ENCODE data around the gene WSB1. TPM values are rescaled to one million over a fixed set of nuclear protein-coding genes. Genes with fewer than 3 reads are reported as not detected.

Gene WSB1
- total and polyA plus RNA-seq, 9 of the 15 experiments (the other 6 are each of a cell fraction or from before 2014, with no cell fraction given): 22.8 to 229 (median 81.1) TPM

- TF ChIP-seq CXXC5 (CRISPR knock-in tag; IDR thresholded peaks at IDR 0.05) (peak; percentile 14; the same call in 1 of the 2 replicates), PBX2 (CRISPR knock-in tag; IDR thresholded peaks at IDR 0.05; ENCODE audit: low read depth) (no peak), PBX2 (tag; conservative IDR thresholded peaks at IDR 0.05; ENCODE audit: low read depth) (0 out of 2 replicates have a peak, but pooled peaks have one; percentile 30), ZNF583 (CRISPR knock-in tag; IDR thresholded peaks at IDR 0.05) (peak; percentile 69; the same call in 1 of the 2 replicates), ZNF232 (CRISPR knock-in tag; IDR thresholded peaks at IDR 0.05) (no peak), RBBP5 (IDR thresholded peaks at IDR 0.05; ENCODE audit: borderline replicate concordance, insufficient read depth, low read length, poor library complexity, severe bottlenecking) (no peak), TEAD4 (IDR thresholded peaks at IDR 0.05; ENCODE audit: low read length) (peak; percentile 23; the same call in 1 of the 2 replicates), TEAD4 (CRISPR knock-in tag; IDR thresholded peaks at IDR 0.05; ENCODE audit: borderline replicate concordance) (no peak), TBL1XR1 (IDR thresholded peaks at IDR 0.05; ENCODE audit: low read length in 2 of 2) (0 out of 4 replicates have a peak, but pooled peaks of 1 of the 2 experiments have one; percentile 21), ZNF766 (CRISPR knock-in tag; conservative IDR thresholded peaks at IDR 0.05) (0 out of 2 replicates have a peak, but pooled peaks have one; percentile 20), JUND (IDR thresholded peaks at IDR 0.05; ENCODE audit: borderline replicate concordance, low read depth, low read length) (peak; percentile 26; the same call in 1 of the 2 replicates), JUND (tag; IDR thresholded peaks at IDR 0.05; ENCODE audit: borderline replicate concordance, low read depth, low read length) (peak; percentile 37; the same call in 1 of the 3 replicates), TOE1 (IDR thresholded peaks at IDR 0.05; ENCODE audit: borderline replicate concordance) (peak; percentile 15; the same call in 1 of the 2 replicates), TOE1 (CRISPR knock-in tag; IDR thresholded peaks at IDR 0.05; ENCODE audit: borderline replicate concordance, low read depth) (no peak), YY1 (IDR thresholded peaks at IDR 0.05; ENCODE audit: borderline replicate concordance in 1 of 3, control insufficient read depth in 1 of 3, extremely low read depth in 1 of 3, insufficient read depth in 3 of 3, insufficient read length in 1 of 3, insufficient replicate concordance in 2 of 3, low read depth in 1 of 3, low read length in 2 of 3) (peak in 1 of 3 experiments; percentile 25), MCM5 (IDR thresholded peaks at IDR 0.05; ENCODE audit: low read depth) (no peak)
- TF ChIP-seq, protein P1, sequence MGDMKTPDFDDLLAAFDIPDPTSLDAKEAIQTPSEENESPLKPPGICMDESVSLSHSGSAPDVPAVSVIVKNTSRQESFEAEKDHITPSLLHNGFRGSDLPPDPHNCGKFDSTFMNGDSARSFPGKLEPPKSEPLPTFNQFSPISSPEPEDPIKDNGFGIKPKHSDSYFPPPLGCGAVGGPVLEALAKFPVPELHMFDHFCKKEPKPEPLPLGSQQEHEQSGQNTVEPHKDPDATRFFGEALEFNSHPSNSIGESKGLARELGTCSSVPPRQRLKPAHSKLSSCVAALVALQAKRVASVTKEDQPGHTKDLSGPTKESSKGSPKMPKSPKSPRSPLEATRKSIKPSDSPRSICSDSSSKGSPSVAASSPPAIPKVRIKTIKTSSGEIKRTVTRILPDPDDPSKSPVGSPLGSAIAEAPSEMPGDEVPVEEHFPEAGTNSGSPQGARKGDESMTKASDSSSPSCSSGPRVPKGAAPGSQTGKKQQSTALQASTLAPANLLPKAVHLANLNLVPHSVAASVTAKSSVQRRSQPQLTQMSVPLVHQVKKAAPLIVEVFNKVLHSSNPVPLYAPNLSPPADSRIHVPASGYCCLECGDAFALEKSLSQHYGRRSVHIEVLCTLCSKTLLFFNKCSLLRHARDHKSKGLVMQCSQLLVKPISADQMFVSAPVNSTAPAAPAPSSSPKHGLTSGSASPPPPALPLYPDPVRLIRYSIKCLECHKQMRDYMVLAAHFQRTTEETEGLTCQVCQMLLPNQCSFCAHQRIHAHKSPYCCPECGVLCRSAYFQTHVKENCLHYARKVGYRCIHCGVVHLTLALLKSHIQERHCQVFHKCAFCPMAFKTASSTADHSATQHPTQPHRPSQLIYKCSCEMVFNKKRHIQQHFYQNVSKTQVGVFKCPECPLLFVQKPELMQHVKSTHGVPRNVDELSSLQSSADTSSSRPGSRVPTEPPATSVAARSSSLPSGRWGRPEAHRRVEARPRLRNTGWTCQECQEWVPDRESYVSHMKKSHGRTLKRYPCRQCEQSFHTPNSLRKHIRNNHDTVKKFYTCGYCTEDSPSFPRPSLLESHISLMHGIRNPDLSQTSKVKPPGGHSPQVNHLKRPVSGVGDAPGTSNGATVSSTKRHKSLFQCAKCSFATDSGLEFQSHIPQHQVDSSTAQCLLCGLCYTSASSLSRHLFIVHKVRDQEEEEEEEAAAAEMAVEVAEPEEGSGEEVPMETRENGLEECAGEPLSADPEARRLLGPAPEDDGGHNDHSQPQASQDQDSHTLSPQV (IDR thresholded peaks at IDR 0.05): peak; percentile 66; the same call in 1 of the 2 replicates
- TF ChIP-seq, protein P2, sequence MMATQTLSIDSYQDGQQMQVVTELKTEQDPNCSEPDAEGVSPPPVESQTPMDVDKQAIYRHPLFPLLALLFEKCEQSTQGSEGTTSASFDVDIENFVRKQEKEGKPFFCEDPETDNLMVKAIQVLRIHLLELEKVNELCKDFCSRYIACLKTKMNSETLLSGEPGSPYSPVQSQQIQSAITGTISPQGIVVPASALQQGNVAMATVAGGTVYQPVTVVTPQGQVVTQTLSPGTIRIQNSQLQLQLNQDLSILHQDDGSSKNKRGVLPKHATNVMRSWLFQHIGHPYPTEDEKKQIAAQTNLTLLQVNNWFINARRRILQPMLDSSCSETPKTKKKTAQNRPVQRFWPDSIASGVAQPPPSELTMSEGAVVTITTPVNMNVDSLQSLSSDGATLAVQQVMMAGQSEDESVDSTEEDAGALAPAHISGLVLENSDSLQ (IDR thresholded peaks at IDR 0.05): peak; percentile 79
These were observed 52.5 kb downstream of the WSB1 start (continued) for GRCh38 chr17:27346228-27346899.
